ENCODE measurements around the gene SCGN.
"Not testable (repeated sequence)": the region's sequence is repeated elsewhere in the genome, so short reads cannot be mapped to it uniquely, and the experiment has no call there.

DNA sequence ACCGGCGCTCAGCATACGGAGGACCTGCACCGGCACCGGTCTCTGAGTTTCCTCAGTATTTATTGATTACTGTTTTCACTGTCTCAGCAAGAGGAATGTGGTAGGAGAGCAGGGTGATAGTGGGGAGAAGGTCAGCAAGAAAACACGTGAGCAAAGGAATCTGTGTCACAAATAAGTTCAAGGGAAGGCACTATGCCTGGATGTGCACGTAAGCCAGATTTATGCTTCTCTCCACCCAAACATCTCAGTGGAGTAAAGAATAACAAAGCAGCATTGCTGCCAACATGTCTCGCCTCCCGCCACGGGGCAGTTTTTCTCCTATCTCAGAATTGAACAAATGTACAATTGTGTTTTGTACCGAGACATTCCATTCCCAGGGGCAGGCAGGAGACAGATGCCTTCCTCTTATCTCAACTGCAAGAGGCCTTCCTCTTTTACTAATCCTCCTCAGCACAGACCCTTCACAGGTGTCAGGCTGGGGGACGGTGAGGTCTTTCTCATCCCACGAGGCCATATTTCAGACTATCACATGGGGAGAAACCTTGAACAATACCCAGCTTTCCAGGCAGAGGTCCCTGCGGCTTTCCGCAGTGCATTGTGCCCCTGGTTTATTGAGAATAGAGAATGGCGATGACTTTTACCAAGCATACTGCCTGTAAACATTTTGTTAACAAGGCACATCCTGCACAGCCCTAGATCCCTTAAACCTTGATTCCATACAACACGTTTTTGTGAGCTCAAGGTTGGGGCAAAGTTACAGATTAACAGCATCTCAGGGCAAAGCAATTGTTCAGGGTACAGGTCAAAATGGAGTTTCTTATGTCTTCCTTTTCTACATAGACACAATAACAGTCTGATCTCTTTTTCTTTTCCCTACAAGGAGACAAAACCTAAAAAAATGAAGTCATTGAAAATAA is 96.8 kb downstream of the SCGN start:
- not testable (repeated sequence) for TF ChIP-seq POLR2AphosphoS5 (IDR thresholded peaks at IDR 0.05; ENCODE audit: borderline replicate concordance, low read depth, low read length); EZH2 (IDR thresholded peaks at IDR 0.05); FOXP2 (optimal IDR thresholded peaks at IDR 0.05; ENCODE audit: control extremely low read depth, extremely low read length, insufficient read depth)
